Measurements from ENCODE around the gene MYORG. TPM values are rescaled to one million over a fixed set of nuclear protein-coding genes. Genes with fewer than 3 reads are reported as not detected.

Gene MYORG
- total and polyA plus RNA-seq, 4 donors, result 11.4 to 26.6 (median 19.3) TPM

DNA sequence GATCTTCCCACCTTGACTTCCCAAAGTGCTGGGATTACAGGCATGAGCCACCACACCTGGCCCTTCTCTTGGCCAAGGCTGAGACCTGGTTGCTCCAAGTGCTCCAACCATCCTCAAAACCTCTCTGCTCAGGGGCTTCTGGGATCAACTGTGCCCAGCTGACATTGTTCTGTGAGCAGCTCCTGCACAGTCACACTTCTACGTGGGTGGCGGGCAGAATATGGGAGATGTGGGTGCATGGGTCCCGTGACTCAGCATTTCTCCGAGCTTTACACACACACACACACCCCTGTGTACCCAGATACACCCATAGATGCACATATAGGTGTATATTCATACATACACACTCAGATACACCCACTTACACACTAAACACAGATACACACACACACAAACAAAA is 10.5 kb upstream of the MYORG start:
- no peak for DNase-seq (ENCODE audit: low spot score)
- Histone ChIP-seq H3K36me3 (ENCODE audit: control insufficient read depth in 4 of 4, insufficient read depth in 3 of 4, low read depth in 1 of 4, low read length in 3 of 4) (no peaks in the 10 kb centered on the region), H3K9me3 (ENCODE audit: control insufficient read depth in 4 of 4, low read length in 3 of 4) (no peaks in the 10 kb centered on the region), H3K27me3 (ENCODE audit: control insufficient read depth in 4 of 4, insufficient read depth in 4 of 4, low read length in 3 of 4) (no peaks in the 10 kb centered on the region), H3K4me3 (ENCODE audit: low read depth in 1 of 3, low read length in 3 of 3) (no peak overlapping the region), H3K27ac (ENCODE audit: low read depth in 1 of 2, low read length in 2 of 2) (no peak overlapping the region), H3K9ac (ENCODE audit: low read depth in 1 of 2, low read length in 2 of 2) (no peak overlapping the region), H3K4me1 (ENCODE audit: control insufficient read depth in 4 of 4, insufficient read depth in 4 of 4, low read length in 3 of 4) (peaks cover 0 to 8% (median 4%) of the 10 kb centered on the region in 4 donors)
- TF ChIP-seq NR2F2 (IDR thresholded peaks at IDR 0.05) (no peak), JUND (IDR thresholded peaks at IDR 0.05) (no peak), FOXA1 (IDR thresholded peaks at IDR 0.05) (no peak), HNF4G (IDR thresholded peaks at IDR 0.05) (no peak)
- TF ChIP-seq, protein P1, sequence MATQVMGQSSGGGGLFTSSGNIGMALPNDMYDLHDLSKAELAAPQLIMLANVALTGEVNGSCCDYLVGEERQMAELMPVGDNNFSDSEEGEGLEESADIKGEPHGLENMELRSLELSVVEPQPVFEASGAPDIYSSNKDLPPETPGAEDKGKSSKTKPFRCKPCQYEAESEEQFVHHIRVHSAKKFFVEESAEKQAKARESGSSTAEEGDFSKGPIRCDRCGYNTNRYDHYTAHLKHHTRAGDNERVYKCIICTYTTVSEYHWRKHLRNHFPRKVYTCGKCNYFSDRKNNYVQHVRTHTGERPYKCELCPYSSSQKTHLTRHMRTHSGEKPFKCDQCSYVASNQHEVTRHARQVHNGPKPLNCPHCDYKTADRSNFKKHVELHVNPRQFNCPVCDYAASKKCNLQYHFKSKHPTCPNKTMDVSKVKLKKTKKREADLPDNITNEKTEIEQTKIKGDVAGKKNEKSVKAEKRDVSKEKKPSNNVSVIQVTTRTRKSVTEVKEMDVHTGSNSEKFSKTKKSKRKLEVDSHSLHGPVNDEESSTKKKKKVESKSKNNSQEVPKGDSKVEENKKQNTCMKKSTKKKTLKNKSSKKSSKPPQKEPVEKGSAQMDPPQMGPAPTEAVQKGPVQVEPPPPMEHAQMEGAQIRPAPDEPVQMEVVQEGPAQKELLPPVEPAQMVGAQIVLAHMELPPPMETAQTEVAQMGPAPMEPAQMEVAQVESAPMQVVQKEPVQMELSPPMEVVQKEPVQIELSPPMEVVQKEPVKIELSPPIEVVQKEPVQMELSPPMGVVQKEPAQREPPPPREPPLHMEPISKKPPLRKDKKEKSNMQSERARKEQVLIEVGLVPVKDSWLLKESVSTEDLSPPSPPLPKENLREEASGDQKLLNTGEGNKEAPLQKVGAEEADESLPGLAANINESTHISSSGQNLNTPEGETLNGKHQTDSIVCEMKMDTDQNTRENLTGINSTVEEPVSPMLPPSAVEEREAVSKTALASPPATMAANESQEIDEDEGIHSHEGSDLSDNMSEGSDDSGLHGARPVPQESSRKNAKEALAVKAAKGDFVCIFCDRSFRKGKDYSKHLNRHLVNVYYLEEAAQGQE (IDR thresholded peaks at IDR 0.05), result no peak
- WGBS, result 94% methylated on average over 4 of the region's 4 CpGs

DNA sequence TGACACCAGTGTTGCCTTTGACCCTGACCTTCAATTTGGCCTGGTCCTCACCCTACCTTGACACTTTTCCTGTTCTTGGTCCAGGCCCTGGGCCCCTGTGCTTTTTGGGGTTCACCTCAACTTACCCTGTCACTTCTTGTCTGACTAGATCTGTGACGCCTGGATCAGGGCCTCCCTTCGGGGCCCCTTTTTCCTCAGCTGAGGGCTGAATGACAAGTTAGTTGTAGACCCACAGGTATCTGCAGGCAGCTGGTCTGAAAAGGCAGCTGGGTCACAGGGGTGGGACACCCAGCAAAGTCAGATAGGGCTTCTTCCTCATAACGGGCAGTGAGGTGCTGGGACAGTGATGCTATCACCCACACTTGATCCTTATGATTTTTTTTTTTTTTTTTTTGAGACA is 10.0 kb upstream of the MYORG start:
- TF ChIP-seq SP1 (IDR thresholded peaks at IDR 0.05) (no peak), NR2F2 (IDR thresholded peaks at IDR 0.05) (no peak), TAF1 (conservative IDR thresholded peaks at IDR 0.05) (no peak), RXRA (IDR thresholded peaks at IDR 0.05) (no peak), EGR1 (IDR thresholded peaks at IDR 0.05; ENCODE audit: low read depth in 2 of 2) (no peak), YY1 (IDR thresholded peaks at IDR 0.05) (no peak), JUND (IDR thresholded peaks at IDR 0.05) (no peak), FOXA1 (IDR thresholded peaks at IDR 0.05) (no peak)
- TF ChIP-seq, protein P2, sequence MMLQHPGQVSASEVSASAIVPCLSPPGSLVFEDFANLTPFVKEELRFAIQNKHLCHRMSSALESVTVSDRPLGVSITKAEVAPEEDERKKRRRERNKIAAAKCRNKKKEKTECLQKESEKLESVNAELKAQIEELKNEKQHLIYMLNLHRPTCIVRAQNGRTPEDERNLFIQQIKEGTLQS (IDR thresholded peaks at IDR 0.05), result no peak
- TF ChIP-seq, protein P3, sequence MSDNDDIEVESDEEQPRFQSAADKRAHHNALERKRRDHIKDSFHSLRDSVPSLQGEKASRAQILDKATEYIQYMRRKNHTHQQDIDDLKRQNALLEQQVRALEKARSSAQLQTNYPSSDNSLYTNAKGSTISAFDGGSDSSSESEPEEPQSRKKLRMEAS (IDR thresholded peaks at IDR 0.05), result no peak
- TF ChIP-seq, protein P4, sequence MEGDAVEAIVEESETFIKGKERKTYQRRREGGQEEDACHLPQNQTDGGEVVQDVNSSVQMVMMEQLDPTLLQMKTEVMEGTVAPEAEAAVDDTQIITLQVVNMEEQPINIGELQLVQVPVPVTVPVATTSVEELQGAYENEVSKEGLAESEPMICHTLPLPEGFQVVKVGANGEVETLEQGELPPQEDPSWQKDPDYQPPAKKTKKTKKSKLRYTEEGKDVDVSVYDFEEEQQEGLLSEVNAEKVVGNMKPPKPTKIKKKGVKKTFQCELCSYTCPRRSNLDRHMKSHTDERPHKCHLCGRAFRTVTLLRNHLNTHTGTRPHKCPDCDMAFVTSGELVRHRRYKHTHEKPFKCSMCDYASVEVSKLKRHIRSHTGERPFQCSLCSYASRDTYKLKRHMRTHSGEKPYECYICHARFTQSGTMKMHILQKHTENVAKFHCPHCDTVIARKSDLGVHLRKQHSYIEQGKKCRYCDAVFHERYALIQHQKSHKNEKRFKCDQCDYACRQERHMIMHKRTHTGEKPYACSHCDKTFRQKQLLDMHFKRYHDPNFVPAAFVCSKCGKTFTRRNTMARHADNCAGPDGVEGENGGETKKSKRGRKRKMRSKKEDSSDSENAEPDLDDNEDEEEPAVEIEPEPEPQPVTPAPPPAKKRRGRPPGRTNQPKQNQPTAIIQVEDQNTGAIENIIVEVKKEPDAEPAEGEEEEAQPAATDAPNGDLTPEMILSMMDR (IDR thresholded peaks at IDR 0.05; ENCODE audit: low read depth, low read length, missing input control), result no peak
- TF ChIP-seq, protein P5, sequence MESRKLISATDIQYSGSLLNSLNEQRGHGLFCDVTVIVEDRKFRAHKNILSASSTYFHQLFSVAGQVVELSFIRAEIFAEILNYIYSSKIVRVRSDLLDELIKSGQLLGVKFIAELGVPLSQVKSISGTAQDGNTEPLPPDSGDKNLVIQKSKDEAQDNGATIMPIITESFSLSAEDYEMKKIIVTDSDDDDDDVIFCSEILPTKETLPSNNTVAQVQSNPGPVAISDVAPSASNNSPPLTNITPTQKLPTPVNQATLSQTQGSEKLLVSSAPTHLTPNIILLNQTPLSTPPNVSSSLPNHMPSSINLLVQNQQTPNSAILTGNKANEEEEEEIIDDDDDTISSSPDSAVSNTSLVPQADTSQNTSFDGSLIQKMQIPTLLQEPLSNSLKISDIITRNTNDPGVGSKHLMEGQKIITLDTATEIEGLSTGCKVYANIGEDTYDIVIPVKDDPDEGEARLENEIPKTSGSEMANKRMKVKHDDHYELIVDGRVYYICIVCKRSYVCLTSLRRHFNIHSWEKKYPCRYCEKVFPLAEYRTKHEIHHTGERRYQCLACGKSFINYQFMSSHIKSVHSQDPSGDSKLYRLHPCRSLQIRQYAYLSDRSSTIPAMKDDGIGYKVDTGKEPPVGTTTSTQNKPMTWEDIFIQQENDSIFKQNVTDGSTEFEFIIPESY (IDR thresholded peaks at IDR 0.05), result no peak
- H3K27ac ChIP-seq (ENCODE audit: low read depth in 1 of 2, low read length in 2 of 2), result no peak overlapping the region
- 92% methylated on average over 3 of the region's 3 CpGs for WGBS
- H3K9me3 ChIP-seq (ENCODE audit: control insufficient read depth in 4 of 4, low read length in 3 of 4), result no peaks in the 10 kb centered on the region
- DNase-seq (ENCODE audit: low spot score), result no peak
- no peaks in the 10 kb centered on the region for H3K36me3 ChIP-seq (ENCODE audit: control insufficient read depth in 4 of 4, insufficient read depth in 3 of 4, low read depth in 1 of 4, low read length in 3 of 4)
- no peak overlapping the region for H3K4me3 ChIP-seq (ENCODE audit: low read depth in 1 of 3, low read length in 3 of 3)
- H3K4me1 ChIP-seq (ENCODE audit: control insufficient read depth in 4 of 4, insufficient read depth in 4 of 4, low read length in 3 of 4), result peaks cover 0 to 8% (median 4%) of the 10 kb centered on the region in 4 donors
- H3K27me3 ChIP-seq (ENCODE audit: control insufficient read depth in 4 of 4, insufficient read depth in 4 of 4, low read length in 3 of 4), result no peaks in the 10 kb centered on the region
- H3K9ac ChIP-seq (ENCODE audit: low read depth in 1 of 2, low read length in 2 of 2), result no peak overlapping the region

All from liver (tissue), 9 donors.